ENCODE data around the gene MYO15A.

The MYO15A gene

GRCh38 chr17:18225642-18226283, 117.2 kb downstream of the MYO15A start:
- Histone ChIP-seq H3K9me3 (ENCODE audit: control insufficient read depth, insufficient read depth, low read length) (no peaks in the 10 kb centered on the region), H3K4me1 (ENCODE audit: control insufficient read depth, insufficient read depth, low read length) (peaks cover 15% of the 10 kb centered on the region), H3K27ac (ENCODE audit: low read depth, low read length) (peak overlapping the region; percentile 44), H3K27me3 (ENCODE audit: control insufficient read depth, insufficient read depth, low read length) (no peaks in the 10 kb centered on the region), H3K36me3 (ENCODE audit: control insufficient read depth, insufficient read depth, low read length) (0 out of 2 replicates have a peak, but pooled peaks cover 3% of the 10 kb centered on the region), H3K4me3 (ENCODE audit: low read depth, low read length) (peak overlapping the region; percentile 95), H3K9ac (ENCODE audit: low read depth, low read length) (peak overlapping the region; percentile 72)

GRCh38 chr17:18226284-18226945, 117.9 kb downstream of the MYO15A start:
- Histone ChIP-seq H3K4me3 (ENCODE audit: low read depth, low read length) (peak overlapping the region; percentile 95), H3K9ac (ENCODE audit: low read depth, low read length) (peak overlapping the region; percentile 72), H3K27ac (ENCODE audit: low read depth, low read length) (no peak overlapping the region), H3K27me3 (ENCODE audit: control insufficient read depth, insufficient read depth, low read length) (no peaks in the 10 kb centered on the region), H3K4me1 (ENCODE audit: control insufficient read depth, insufficient read depth, low read length) (peaks cover 15% of the 10 kb centered on the region), H3K9me3 (ENCODE audit: control insufficient read depth, insufficient read depth, low read length) (no peaks in the 10 kb centered on the region), H3K36me3 (ENCODE audit: control insufficient read depth, insufficient read depth, low read length) (0 out of 2 replicates have a peak, but pooled peaks cover 3% of the 10 kb centered on the region)

- H3K27ac ChIP-seq (ENCODE audit: low read depth, low read length): no peak overlapping the region
- H3K4me1 ChIP-seq (ENCODE audit: control insufficient read depth, insufficient read depth, low read length): peaks cover 15% of the 10 kb centered on the region
- H3K36me3 ChIP-seq (ENCODE audit: control insufficient read depth, insufficient read depth, low read length): peaks cover 12% of the 10 kb centered on the region
- H3K4me3 ChIP-seq (ENCODE audit: low read depth, low read length): no peak overlapping the region
- no peaks in the 10 kb centered on the region for H3K9me3 ChIP-seq (ENCODE audit: control insufficient read depth, insufficient read depth, low read length)
- no peak overlapping the region for H3K9ac ChIP-seq (ENCODE audit: low read depth, low read length)
- H3K27me3 ChIP-seq (ENCODE audit: control insufficient read depth, insufficient read depth, low read length): no peaks in the 10 kb centered on the region
Measured at GRCh38 chr17:18227635-18228034, 119.1 kb downstream of the MYO15A start.

GRCh38 chr17:18228176-18228682, 119.7 kb downstream of the MYO15A start:
- no peak overlapping the region for H3K9ac ChIP-seq (ENCODE audit: low read depth, low read length)
- H3K27ac ChIP-seq (ENCODE audit: low read depth, low read length): no peak overlapping the region
- H3K4me3 ChIP-seq (ENCODE audit: low read depth, low read length): no peak overlapping the region

GRCh38 chr17:18229254-18229653, 120.7 kb downstream of the MYO15A start:
- Histone ChIP-seq H3K9ac (ENCODE audit: low read depth, low read length) (no peak overlapping the region), H3K27ac (ENCODE audit: low read depth, low read length) (no peak overlapping the region), H3K9me3 (ENCODE audit: control insufficient read depth, insufficient read depth, low read length) (no peaks in the 10 kb centered on the region), H3K36me3 (ENCODE audit: control insufficient read depth, insufficient read depth, low read length) (peaks cover 28% of the 10 kb centered on the region), H3K4me3 (ENCODE audit: low read depth, low read length) (no peak overlapping the region), H3K4me1 (ENCODE audit: control insufficient read depth, insufficient read depth, low read length) (peaks cover 10% of the 10 kb centered on the region), H3K27me3 (ENCODE audit: control insufficient read depth, insufficient read depth, low read length) (no peaks in the 10 kb centered on the region)

More at GRCh38 chr17:18228176-18228682, 119.7 kb downstream of the MYO15A start:
- no peaks in the 10 kb centered on the region for H3K9me3 ChIP-seq (ENCODE audit: control insufficient read depth, insufficient read depth, low read length)
- H3K36me3 ChIP-seq (ENCODE audit: control insufficient read depth, insufficient read depth, low read length): peaks cover 17% of the 10 kb centered on the region
- no peaks in the 10 kb centered on the region for H3K27me3 ChIP-seq (ENCODE audit: control insufficient read depth, insufficient read depth, low read length)
- H3K4me1 ChIP-seq (ENCODE audit: control insufficient read depth, insufficient read depth, low read length): peaks cover 15% of the 10 kb centered on the region
